HepG2 (cell line): ENCODE measurements around the gene ZDHHC11. TPM values are rescaled to one million over a fixed set of nuclear protein-coding genes. Genes with fewer than 3 reads are reported as not detected.

Source experiments
- CBX1 ChIP-seq: IDR thresholded peaks from one replicate; pipeline ENCODE4 v1.6.1; 2016; ENCODE audit warnings: antibody characterized with exemption, low read depth
- NCOA2 ChIP-seq: sonication (generic); formaldehyde crosslinking; IDR thresholded peaks from 2 replicates; pipeline ENCODE4 v1.8.0; 2022; ENCODE audit warnings: inconsistent platforms
- POLR2A ChIP-seq, 2 experiments: IDR thresholded peaks; 2 replicates each; pipeline ENCODE4 v1.6.1; 2011; ENCODE audit warnings: low read depth in 2 of 2, low read length in 2 of 2, mild to moderate bottlenecking in 1 of 2, moderate library complexity in 1 of 2; ENCODE audit not compliant: insufficient read depth in 1 of 2
- polyA plus RNA-seq, 8 experiments: library from polyadenylated mRNA; depleted of rRNA in 3 of 8; stranded (reverse) in 7 of 8; unstranded in 1 of 8; fragments of >200 nt; fragmentation: Illumina TruSeq in 4 of 8; extraction: Trizol in 4 of 8; gene quantifications; 2 replicates each; pipeline versions ENCODE4 v1.2.1 to v1.2.3, GENCODE V29; 2011 to 2016; ENCODE audit warnings: low read depth in 4 of 8, missing spikeins in 1 of 8, mixed read lengths in 1 of 8; ENCODE audit not compliant: insufficient read depth in 1 of 8
- total RNA-seq, 5 experiments: library from RNA; depleted of rRNA; stranded (reverse); fragments of >200 nt; fragmentation: Illumina TruSeq; extraction: Trizol; gene quantifications; 2 replicates each; pipeline ENCODE4 v1.2.3, GENCODE V29; 2016; ENCODE audit warnings: low read depth in 1 of 5
- TF ChIP-seq, protein P1 (sequence below): sonication (generic); formaldehyde crosslinking; IDR thresholded peaks from 2 replicates; pipeline ENCODE4 v1.4.0; 2020; ENCODE audit warnings: missing genetic modification reagents
- TF ChIP-seq, protein P2 (sequence below): sonication (generic); formaldehyde crosslinking; IDR thresholded peaks from 2 replicates; pipeline ENCODE4 v1.5.1; 2020; ENCODE audit warnings: missing genetic modification reagents, mild to moderate bottlenecking, borderline replicate concordance
- TF ChIP-seq, protein P3 (sequence below): sonication (generic); formaldehyde crosslinking; IDR thresholded peaks from 2 replicates; pipeline ENCODE4 v1.8.0; 2023; ENCODE audit warnings: mild to moderate bottlenecking, missing genetic modification reagents
- TF ChIP-seq, protein P4 (sequence below): sonication (generic); formaldehyde crosslinking; conservative IDR thresholded peaks from 2 replicates; pipeline ENCODE4 v1.4.0; 2020; ENCODE audit warnings: missing genetic modification reagents
- TF ChIP-seq, protein P5 (sequence below): sonication (generic); formaldehyde crosslinking; IDR thresholded peaks from 2 replicates; pipeline ENCODE4 v1.4.0; 2020; ENCODE audit warnings: mild to moderate bottlenecking, missing genetic modification reagents
- TF ChIP-seq, protein P6 (sequence below), 2 experiments: IDR thresholded peaks; 2 replicates each; pipeline ENCODE4 v1.6.1; 2011 to 2012; ENCODE audit warnings: low read length in 2 of 2, borderline replicate concordance in 1 of 2, low read depth in 1 of 2, mild to moderate bottlenecking in 1 of 2, moderate library complexity in 1 of 2

Gene ZDHHC11
- total and polyA plus RNA-seq, 2 of the 13 experiments (the other 11 are each of a cell fraction or from before 2014, with no cell fraction given): 2.1 to 4.0 TPM

DNA sequence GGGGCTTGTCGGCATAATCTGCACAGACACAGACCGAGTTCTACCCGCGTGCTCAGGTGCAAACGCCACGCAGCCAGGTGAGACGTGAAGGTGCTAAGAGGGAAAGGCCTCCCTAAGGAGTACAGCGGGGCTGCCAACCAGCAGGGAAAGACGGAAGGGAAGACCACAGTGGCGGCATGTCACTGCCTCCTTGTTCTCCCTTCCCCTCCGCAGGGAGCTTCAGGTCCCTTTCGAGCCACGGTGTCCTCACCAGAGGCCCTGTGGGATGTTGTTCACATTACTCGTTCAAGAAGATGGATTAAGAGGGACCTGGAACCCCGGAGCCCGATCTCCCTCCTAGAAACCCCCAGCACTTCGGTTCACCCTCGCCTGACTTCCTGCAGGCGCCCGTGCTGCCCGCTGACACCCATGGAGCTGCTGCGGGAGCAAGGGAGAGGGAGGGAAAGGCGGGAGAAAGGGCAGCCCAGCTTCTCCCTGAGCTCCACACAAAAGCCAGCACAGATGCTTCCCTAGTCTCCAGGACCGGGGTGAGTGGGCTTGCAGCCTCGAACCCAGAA, 41.1 kb upstream of the ZDHHC11 start (continued):
- TF ChIP-seq, protein P1, sequence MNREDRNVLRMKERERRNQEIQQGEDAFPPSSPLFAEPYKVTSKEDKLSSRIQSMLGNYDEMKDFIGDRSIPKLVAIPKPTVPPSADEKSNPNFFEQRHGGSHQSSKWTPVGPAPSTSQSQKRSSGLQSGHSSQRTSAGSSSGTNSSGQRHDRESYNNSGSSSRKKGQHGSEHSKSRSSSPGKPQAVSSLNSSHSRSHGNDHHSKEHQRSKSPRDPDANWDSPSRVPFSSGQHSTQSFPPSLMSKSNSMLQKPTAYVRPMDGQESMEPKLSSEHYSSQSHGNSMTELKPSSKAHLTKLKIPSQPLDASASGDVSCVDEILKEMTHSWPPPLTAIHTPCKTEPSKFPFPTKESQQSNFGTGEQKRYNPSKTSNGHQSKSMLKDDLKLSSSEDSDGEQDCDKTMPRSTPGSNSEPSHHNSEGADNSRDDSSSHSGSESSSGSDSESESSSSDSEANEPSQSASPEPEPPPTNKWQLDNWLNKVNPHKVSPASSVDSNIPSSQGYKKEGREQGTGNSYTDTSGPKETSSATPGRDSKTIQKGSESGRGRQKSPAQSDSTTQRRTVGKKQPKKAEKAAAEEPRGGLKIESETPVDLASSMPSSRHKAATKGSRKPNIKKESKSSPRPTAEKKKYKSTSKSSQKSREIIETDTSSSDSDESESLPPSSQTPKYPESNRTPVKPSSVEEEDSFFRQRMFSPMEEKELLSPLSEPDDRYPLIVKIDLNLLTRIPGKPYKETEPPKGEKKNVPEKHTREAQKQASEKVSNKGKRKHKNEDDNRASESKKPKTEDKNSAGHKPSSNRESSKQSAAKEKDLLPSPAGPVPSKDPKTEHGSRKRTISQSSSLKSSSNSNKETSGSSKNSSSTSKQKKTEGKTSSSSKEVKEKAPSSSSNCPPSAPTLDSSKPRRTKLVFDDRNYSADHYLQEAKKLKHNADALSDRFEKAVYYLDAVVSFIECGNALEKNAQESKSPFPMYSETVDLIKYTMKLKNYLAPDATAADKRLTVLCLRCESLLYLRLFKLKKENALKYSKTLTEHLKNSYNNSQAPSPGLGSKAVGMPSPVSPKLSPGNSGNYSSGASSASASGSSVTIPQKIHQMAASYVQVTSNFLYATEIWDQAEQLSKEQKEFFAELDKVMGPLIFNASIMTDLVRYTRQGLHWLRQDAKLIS (CRISPR knock-in tag): no peak
- TF ChIP-seq, protein P2, sequence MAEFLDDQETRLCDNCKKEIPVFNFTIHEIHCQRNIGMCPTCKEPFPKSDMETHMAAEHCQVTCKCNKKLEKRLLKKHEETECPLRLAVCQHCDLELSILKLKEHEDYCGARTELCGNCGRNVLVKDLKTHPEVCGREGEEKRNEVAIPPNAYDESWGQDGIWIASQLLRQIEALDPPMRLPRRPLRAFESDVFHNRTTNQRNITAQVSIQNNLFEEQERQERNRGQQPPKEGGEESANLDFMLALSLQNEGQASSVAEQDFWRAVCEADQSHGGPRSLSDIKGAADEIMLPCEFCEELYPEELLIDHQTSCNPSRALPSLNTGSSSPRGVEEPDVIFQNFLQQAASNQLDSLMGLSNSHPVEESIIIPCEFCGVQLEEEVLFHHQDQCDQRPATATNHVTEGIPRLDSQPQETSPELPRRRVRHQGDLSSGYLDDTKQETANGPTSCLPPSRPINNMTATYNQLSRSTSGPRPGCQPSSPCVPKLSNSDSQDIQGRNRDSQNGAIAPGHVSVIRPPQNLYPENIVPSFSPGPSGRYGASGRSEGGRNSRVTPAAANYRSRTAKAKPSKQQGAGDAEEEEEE (CRISPR knock-in tag): peak; percentile 75; the same call in 1 of the 2 replicates
- TF ChIP-seq POLR2A (IDR thresholded peaks at IDR 0.05; ENCODE audit: insufficient read depth in 1 of 2, low read depth in 2 of 2, low read length in 2 of 2) (no peak), NCOA2 (no peak), CBX1 (no peak)
- TF ChIP-seq, protein P3, sequence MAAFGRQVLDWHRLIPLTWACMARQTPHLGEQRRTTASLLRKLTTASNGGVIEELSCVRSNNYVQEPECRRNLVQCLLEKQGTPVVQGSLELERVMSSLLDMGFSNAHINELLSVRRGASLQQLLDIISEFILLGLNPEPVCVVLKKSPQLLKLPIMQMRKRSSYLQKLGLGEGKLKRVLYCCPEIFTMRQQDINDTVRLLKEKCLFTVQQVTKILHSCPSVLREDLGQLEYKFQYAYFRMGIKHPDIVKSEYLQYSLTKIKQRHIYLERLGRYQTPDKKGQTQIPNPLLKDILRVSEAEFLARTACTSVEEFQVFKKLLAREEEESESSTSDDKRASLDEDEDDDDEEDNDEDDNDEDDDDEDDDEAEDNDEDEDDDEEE: no peak
- TF ChIP-seq, protein P4, sequence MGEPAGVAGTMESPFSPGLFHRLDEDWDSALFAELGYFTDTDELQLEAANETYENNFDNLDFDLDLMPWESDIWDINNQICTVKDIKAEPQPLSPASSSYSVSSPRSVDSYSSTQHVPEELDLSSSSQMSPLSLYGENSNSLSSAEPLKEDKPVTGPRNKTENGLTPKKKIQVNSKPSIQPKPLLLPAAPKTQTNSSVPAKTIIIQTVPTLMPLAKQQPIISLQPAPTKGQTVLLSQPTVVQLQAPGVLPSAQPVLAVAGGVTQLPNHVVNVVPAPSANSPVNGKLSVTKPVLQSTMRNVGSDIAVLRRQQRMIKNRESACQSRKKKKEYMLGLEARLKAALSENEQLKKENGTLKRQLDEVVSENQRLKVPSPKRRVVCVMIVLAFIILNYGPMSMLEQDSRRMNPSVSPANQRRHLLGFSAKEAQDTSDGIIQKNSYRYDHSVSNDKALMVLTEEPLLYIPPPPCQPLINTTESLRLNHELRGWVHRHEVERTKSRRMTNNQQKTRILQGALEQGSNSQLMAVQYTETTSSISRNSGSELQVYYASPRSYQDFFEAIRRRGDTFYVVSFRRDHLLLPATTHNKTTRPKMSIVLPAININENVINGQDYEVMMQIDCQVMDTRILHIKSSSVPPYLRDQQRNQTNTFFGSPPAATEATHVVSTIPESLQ (CRISPR knock-in tag): no peak
- TF ChIP-seq, protein P5, sequence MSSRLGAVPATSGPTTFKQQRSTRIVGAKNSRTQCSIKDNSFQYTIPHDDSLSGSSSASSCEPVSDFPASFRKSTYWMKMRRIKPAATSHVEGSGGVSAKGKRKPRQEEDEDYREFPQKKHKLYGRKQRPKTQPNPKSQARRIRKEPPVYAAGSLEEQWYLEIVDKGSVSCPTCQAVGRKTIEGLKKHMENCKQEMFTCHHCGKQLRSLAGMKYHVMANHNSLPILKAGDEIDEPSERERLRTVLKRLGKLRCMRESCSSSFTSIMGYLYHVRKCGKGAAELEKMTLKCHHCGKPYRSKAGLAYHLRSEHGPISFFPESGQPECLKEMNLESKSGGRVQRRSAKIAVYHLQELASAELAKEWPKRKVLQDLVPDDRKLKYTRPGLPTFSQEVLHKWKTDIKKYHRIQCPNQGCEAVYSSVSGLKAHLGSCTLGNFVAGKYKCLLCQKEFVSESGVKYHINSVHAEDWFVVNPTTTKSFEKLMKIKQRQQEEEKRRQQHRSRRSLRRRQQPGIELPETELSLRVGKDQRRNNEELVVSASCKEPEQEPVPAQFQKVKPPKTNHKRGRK: no peak
- TF ChIP-seq, protein P6, sequence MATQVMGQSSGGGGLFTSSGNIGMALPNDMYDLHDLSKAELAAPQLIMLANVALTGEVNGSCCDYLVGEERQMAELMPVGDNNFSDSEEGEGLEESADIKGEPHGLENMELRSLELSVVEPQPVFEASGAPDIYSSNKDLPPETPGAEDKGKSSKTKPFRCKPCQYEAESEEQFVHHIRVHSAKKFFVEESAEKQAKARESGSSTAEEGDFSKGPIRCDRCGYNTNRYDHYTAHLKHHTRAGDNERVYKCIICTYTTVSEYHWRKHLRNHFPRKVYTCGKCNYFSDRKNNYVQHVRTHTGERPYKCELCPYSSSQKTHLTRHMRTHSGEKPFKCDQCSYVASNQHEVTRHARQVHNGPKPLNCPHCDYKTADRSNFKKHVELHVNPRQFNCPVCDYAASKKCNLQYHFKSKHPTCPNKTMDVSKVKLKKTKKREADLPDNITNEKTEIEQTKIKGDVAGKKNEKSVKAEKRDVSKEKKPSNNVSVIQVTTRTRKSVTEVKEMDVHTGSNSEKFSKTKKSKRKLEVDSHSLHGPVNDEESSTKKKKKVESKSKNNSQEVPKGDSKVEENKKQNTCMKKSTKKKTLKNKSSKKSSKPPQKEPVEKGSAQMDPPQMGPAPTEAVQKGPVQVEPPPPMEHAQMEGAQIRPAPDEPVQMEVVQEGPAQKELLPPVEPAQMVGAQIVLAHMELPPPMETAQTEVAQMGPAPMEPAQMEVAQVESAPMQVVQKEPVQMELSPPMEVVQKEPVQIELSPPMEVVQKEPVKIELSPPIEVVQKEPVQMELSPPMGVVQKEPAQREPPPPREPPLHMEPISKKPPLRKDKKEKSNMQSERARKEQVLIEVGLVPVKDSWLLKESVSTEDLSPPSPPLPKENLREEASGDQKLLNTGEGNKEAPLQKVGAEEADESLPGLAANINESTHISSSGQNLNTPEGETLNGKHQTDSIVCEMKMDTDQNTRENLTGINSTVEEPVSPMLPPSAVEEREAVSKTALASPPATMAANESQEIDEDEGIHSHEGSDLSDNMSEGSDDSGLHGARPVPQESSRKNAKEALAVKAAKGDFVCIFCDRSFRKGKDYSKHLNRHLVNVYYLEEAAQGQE (IDR thresholded peaks at IDR 0.05; ENCODE audit: borderline replicate concordance in 1 of 2, low read depth in 1 of 2, low read length in 2 of 2): no peak
